Smooth muscle cell (in vitro differentiated cells): Measurements from ENCODE around the gene DHRS7C. TPM values are rescaled to one million over a fixed set of nuclear protein-coding genes. Genes with fewer than 3 reads are reported as not detected.

Experiments
- DNase-seq: peaks from one replicate; lab custom pipeline; 2025; ENCODE audit not compliant: unreplicated experiment; lab: John Stamatoyannopoulos, UW
- H2AFZ ChIP-seq: fragments of 200-600 bp; sonication (generic); 2 replicates; pipeline ENCODE4 v1.6.0; 2016; ENCODE audit warnings: antibody characterized with exemption, low read depth, mild to moderate bottlenecking
- H3F3A ChIP-seq: fragments of 200-600 bp; sonication (generic); 2 replicates; pipeline ENCODE4 v1.6.0; 2017; ENCODE audit warnings: antibody characterized with exemption, low read depth
- H3K27ac ChIP-seq: fragments of 200-600 bp; sonication (generic); 2 replicates; pipeline ENCODE4 v1.5.1; 2016; ENCODE audit warnings: low read depth, mild to moderate bottlenecking
- H3K27me3 ChIP-seq: fragments of 200-600 bp; sonication (generic); 2 replicates; pipeline ENCODE4 v1.6.1; 2016; ENCODE audit warnings: low read depth, mild to moderate bottlenecking
- H3K36me3 ChIP-seq: fragments of 200-600 bp; sonication (generic); 2 replicates; pipeline ENCODE4 v1.5.1; 2016; ENCODE audit warnings: low read depth
- H3K4me1 ChIP-seq: fragments of 200-600 bp; sonication (generic); 2 replicates; pipeline ENCODE4 v1.5.1; 2016; ENCODE audit warnings: low read depth
- H3K4me2 ChIP-seq: fragments of 200-600 bp; sonication (generic); 2 replicates; pipeline ENCODE4 v1.6.0; 2016; ENCODE audit warnings: mild to moderate bottlenecking
- H3K4me3 ChIP-seq: fragments of 200-600 bp; sonication (generic); 2 replicates; pipeline ENCODE4 v1.5.1; 2016; ENCODE audit warnings: mild to moderate bottlenecking
- H3K79me2 ChIP-seq: fragments of 200-600 bp; sonication (generic); 2 replicates; pipeline ENCODE4 v1.6.0; 2016; ENCODE audit warnings: low read depth, mild to moderate bottlenecking
- H3K9ac ChIP-seq: fragments of 200-600 bp; sonication (generic); 2 replicates; pipeline ENCODE4 v1.6.0; 2016; ENCODE audit warnings: low read depth
- H3K9me3 ChIP-seq: fragments of 200-600 bp; sonication (generic); replicated peaks from 2 replicates; pipeline ENCODE4 v1.5.1; 2016; ENCODE audit warnings: low read depth
- H4K20me1 ChIP-seq: fragments of 200-600 bp; sonication (generic); 2 replicates; pipeline ENCODE4 v1.6.0; 2016; ENCODE audit warnings: low read depth
- CTCF ChIP-seq: fragments of 200-600 bp; sonication (generic); IDR thresholded peaks from 2 replicates; pipeline ENCODE4 v1.5.1; 2017; ENCODE audit warnings: borderline replicate concordance, mild to moderate bottlenecking, antibody characterized with exemption; ENCODE audit not compliant: insufficient read depth, poor library complexity, severe bottlenecking
- WGBS: methylation state at CpG from one replicate; pipeline ENCODE4 v1.1.7; 2016; ENCODE audit warnings: low lambda C conversion rate; 5-methylcytosine and 5-hydroxymethylcytosine counted together
- polyA plus RNA-seq: library from polyadenylated mRNA; unstranded; fragments of >200 nt; fragmentation: Nextera tagmentation; extraction: Ambion mirVana; gene quantifications from 2 replicates; pipeline ENCODE4 v1.2.1, GENCODE V29; 2016
- total RNA-seq: library from RNA; depleted of rRNA; stranded (reverse); fragments of >200 nt; gene quantifications from 2 replicates; pipeline ENCODE4 v1.2.3, GENCODE V29; 2014

The DHRS7C gene
- total and polyA plus RNA-seq, 2 experiments from 2014 or later = not detected

GRCh38 chr17:9824094-9824493, 32.7 kb upstream of the DHRS7C start:
- Histone ChIP-seq H3K4me1 (no peaks in the 10 kb centered on the region), H2AFZ (no peak overlapping the region), H3K36me3 (no peaks in the 10 kb centered on the region), H3K27me3 (no peaks in the 10 kb centered on the region), H3K9me3 (no peaks in the 10 kb centered on the region), H4K20me1 (no peaks in the 10 kb centered on the region), H3K9ac (no peak overlapping the region), H3K4me2 (no peak overlapping the region), H3K79me2 (no peaks in the 10 kb centered on the region), H3K4me3 (no peak overlapping the region), H3F3A (no peaks in the 10 kb centered on the region), H3K27ac (no peak overlapping the region)
- no peak for TF ChIP-seq CTCF
- DNase-seq = no peak
- WGBS = 63% methylated on average over 4 of the region's 4 CpGs

- H3K4me2 ChIP-seq = no peak within 1 kb of the TSS
- no peaks in the 10 kb centered on the region for H3K36me3 ChIP-seq
- H3K27me3 ChIP-seq = no peaks in the 10 kb centered on the region
- no peaks in the 10 kb centered on the region for H3K79me2 ChIP-seq
- no peak within 1 kb of the TSS for H3K9ac ChIP-seq
- H3K4me3 ChIP-seq = no peak within 1 kb of the TSS
- H3F3A ChIP-seq = no peaks in the 10 kb centered on the region
- H3K27ac ChIP-seq = no peak within 1 kb of the TSS
- H4K20me1 ChIP-seq = no peaks in the 10 kb centered on the region
- no peak within 1 kb of the TSS for H2AFZ ChIP-seq
- no peak for TF ChIP-seq CTCF
- H3K4me1 ChIP-seq = no peaks in the 10 kb centered on the region
- H3K9me3 ChIP-seq = no peaks in the 10 kb centered on the region
- DNase-seq = no peak
- WGBS = 86% methylated on average over 15 of the region's 15 CpGs
Observed at GRCh38 chr17:9821921-9822320, 30.5 kb upstream of the DHRS7C start, which contains the start of gene GSG1L2. Gene GSG1L2, minus strand, starts transcription at chr17:9822079. Its CDS starts 8 bp downstream, at chr17:9822071.

GRCh38 chr17:9820448-9820847, 29.1 kb upstream of the DHRS7C start:
- Histone ChIP-seq H3K4me2 (no peak overlapping the region), H4K20me1 (no peaks in the 10 kb centered on the region), H3K9ac (no peak overlapping the region), H3K4me3 (no peak overlapping the region), H2AFZ (no peak overlapping the region), H3K79me2 (no peaks in the 10 kb centered on the region), H3K27ac (no peak overlapping the region), H3K27me3 (no peaks in the 10 kb centered on the region), H3F3A (no peaks in the 10 kb centered on the region), H3K4me1 (no peaks in the 10 kb centered on the region), H3K36me3 (no peaks in the 10 kb centered on the region), H3K9me3 (no peaks in the 10 kb centered on the region)
- no peak for DNase-seq
- 81% methylated on average over 3 of the region's 3 CpGs for WGBS
- no peak for TF ChIP-seq CTCF

GRCh38 chr17:9818760-9819159, 27.4 kb upstream of the DHRS7C start:
- Histone ChIP-seq H3K79me2 (no peaks in the 10 kb centered on the region), H3K4me1 (no peaks in the 10 kb centered on the region), H2AFZ (no peak overlapping the region)

More at GRCh38 chr17:9818760-9819159, 27.4 kb upstream of the DHRS7C start:
- Histone ChIP-seq H3K9me3 (no peaks in the 10 kb centered on the region), H3K9ac (no peak overlapping the region), H3K27ac (no peak overlapping the region), H3K27me3 (no peaks in the 10 kb centered on the region), H3F3A (no peaks in the 10 kb centered on the region), H4K20me1 (no peaks in the 10 kb centered on the region), H3K4me3 (no peak overlapping the region), H3K36me3 (no peaks in the 10 kb centered on the region), H3K4me2 (no peak overlapping the region)
- TF ChIP-seq CTCF = no peak
- DNase-seq = no peak
- WGBS = 76% methylated on average over 4 of the region's 4 CpGs
